ENCODE measurements around the gene PSME2.

The PSME2 gene

GRCh38 chr14:24132976-24133375 lies 13.4 kb downstream of the PSME2 start:
- DNase-seq = no peak

GRCh38 chr14:24132061-24132685 lies 14.2 kb downstream of the PSME2 start:
- no peak for DNase-seq

DNA sequence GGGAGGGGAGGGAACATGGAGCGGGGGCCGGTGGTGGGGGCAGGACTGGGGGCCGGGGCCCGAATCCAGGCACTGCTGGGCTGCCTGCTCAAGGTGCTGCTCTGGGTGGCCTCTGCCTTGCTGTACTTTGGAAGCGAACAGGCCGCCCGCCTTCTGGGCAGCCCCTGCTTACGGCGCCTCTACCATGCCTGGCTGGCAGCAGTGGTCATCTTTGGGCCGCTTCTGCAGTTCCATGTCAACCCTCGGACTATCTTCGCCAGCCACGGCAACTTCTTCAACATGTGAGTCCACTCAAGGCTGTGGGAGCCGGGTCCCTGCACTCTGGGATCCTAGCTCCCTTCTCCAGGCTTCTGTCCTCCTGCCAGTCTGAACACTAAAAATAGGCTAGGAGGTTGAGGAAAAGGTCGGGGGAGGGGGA lies 14.9 kb downstream of the PSME2 start:
- DNase-seq = no peak

GRCh38 chr14:24130717-24131548 lies 15.5 kb downstream of the PSME2 start:
- peak; percentile 72 for DNase-seq

DNA sequence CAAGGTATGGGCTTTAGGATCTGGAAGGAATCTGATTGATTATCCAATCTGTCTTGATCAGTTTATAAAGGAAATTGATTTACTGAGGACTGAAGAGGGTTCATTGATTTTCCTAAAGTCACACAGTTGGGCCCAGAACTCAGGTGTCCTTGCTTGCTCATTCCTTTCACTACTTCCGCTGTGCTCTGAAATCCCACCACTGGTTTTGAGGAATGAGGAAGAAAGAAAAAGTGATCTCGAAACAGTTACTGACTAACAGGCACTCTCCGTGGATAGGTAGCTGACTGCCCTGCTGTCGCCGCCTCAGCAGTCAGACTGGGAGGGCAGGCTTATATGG lies 16.1 kb downstream of the PSME2 start, which contains the start of gene FITM1:
FITM1 (plus strand) TSS at position 280 of the 337 bp plus-strand sequence. CDS start 905 bp downstream, outside the sequence.
- DNase-seq = no peak

DNA sequence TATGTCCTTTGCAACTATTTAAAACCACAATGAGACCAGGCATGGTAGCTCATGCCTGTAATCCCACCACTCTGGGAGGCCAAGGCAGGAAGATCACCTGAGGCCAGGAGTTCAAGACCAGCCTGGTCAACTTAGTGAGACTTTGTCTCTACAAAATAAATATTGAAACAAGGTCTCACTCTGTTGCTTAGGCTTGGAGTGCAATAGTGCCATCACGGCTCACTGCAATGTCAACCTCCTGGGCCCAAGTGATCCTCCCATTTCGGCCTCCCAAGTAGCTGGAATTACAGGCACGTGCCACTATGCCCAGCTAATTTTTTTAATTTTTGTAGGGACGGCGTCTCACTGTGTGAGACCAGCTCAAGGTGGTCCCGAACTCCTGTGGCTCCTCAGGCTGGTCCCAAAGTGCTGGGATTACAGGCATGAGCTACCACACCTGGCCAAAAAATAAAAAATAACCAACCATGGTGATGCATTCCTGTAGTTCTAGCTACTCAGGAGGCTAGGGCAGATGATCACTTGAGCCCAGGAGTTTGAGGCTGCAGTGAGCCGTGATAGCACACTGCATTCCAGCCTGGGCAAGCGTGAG lies 16.9 kb downstream of the PSME2 start:
- no peak for DNase-seq

- DNase-seq = no peak
These were observed 18.7 kb downstream of the PSME2 start for GRCh38 chr14:24127673-24128072.

DNA sequence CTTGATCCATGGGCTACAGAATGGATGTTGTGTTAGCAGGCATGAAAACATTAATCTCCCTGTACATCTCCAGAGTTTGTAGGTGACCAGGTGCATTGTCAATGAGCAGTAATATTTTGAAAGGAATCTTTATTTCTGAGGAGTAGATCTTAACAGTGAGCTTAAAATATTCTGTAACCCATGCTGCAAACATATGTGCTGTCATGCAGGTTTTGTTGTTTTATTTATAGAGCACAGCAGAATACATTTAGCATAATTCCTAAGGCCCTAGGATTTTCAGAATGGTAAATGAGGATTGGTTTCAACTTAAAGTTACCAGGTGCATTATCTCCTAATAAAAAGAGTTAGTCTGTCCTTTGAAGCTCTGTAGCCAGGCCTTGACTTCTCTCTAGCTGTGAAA lies 19.5 kb downstream of the PSME2 start:
- no peak for DNase-seq

GRCh38 chr14:24123424-24124417 lies 22.7 kb downstream of the PSME2 start:
- no peak for DNase-seq

- DNase-seq = no peak
These were observed 23.5 kb downstream of the PSME2 start for GRCh38 chr14:24122898-24123297.

GRCh38 chr14:24122416-24122815 lies 24.0 kb downstream of the PSME2 start:
- DNase-seq = no peak

DNA sequence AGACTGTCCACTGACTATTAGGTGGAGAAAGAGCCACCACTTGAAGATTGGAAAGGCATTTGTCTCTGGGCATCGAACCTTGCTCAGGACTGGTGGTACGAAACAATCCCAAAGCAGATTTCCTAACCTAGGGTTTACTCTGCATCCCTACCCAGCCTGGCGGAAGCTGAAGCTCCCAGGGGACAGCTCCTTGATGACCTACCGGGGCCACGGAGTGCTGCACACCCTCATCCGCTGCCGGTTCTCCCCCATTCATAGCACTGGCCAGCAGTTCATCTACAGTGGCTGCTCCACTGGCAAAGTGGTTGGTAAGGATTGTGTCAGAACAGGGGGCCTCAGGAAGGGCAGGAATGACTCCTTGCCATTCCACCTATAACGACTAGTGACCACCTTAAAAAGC lies 25.2 kb downstream of the PSME2 start:
- DNase-seq = no peak

DNA sequence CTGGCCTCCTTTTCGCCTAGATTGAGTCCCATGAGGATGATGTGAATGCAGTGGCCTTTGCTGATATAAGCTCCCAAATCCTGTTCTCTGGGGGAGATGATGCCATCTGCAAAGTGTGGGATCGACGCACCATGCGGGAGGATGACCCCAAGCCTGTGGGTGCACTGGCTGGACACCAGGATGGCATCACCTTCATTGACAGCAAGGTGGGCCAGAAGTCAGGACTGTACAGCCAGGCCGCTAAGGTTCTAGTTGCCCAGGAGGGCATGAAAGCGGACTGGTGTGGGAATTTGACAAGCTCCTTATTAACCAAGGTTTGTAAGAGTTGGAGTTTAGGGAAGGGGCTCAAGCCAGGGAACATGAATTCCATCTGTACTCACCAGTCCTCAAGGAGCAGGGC lies 26.7 kb downstream of the PSME2 start:
- DNase-seq = no peak

GRCh38 chr14:24117179-24117578 lies 29.2 kb downstream of the PSME2 start:
- DNase-seq = no peak

DNA sequence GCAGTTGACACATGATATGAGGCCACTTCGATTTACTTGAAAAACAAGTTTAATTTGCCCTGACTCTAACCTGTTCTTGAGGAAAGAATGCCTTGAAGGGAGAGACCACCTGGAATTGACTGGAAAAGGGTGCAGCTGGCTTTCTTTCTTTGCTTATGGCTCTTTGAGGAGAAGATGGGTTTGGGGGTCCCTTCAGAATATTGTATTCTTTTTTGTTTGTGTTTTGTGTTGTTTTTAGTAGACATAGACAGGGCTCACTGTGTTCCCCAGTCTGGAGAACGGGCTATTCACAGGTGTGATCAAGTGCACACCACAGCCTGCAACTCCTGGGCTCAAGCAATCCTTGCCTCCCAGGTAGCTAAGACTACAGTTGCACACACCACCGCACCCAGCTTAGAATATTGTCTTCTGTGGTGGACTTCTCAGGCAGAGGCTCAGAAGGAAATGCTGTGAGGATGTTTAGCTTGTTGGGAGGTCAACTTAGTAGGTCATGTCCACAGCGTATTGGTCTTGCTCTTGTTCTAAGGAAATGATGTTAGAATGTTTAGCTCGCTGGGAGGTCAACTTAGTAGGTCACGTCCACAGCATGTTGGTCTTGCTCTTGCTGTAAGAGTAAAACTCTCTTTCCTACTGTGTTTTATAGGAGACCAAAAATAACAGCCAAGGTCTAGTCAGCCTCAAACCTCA lies 30.1 kb downstream of the PSME2 start:
- DNase-seq = no peak

- no peak for DNase-seq
These were observed 30.8 kb downstream of the PSME2 start for GRCh38 chr14:24115422-24116127.

GRCh38 chr14:24114532-24115421 lies 31.6 kb downstream of the PSME2 start, which contains the start of the genes DCAF11 and NRL:
Gene DCAF11, plus strand, starts transcription at chr14:24114777. Its CDS starts 818 bp downstream, at chr14:24115595.
Gene NRL, minus strand, starts transcription at chr14:24114949. Its CDS starts 32,101 bp downstream, at chr14:24082848.
- DNase-seq = peak; percentile 99

DNA sequence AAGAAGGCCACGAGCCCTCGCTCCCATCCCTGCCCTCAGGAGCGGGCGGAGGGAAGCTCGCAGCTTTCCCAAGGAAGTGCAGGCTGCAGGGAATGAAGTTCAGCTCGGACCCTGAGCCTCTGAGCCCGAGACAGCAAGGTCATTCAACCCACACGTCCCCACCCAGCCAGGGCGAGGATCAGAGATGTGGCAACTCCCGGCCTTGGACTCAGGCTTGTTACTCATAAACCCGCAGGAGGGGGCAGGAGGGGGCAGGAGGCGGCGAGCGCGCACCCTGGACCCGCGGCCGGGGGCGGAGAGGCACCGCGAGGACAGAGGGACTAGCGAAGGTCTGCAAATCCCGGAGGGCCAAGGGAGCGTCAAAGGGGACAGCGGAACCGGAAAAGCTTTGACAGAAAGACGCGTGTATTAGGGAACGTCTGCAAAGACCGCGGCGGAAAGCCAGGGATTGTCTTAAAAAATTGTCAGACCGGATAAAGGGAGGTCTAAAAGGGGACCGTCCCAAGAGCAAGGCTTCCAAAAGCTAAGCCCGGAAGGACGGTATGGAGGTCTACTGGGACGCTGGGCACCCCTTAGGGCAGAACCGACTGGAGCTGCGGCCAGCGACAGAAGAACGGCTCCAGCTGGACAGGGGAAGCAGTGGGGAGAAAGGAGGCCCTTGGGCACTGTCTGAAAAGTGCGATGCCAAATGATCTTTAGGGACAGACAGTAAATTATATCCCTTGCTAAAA lies 32.4 kb downstream of the PSME2 start:
- DNase-seq = peak; percentile 86

DNA sequence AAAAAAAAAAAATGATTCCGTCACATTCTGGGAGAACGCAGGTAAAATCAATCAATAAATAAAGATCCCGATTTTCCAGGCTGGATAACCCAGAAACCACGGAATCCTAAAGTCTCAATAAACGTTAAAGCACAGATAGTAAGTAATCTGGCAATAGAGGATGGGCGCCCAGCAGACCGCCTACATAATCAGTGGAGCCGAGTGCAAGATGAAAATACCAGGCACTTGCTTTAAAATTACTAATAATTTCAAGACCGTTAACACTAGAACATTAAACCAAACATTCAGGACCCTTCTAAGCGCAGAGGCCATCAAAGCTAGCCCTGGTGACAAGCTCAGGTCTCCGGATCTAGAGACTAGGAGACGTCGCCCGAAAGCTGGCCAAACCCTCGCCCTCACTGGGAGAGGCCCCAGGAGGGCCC lies 33.0 kb downstream of the PSME2 start:
- no peak for DNase-seq
